Muscle layer of colon (tissue), 2 donors: Measurements from ENCODE around the gene TARDBP.

Experiments
- H3K27ac ChIP-seq: one replicate; pipeline ENCODE4 v1.7.0; 2013; ENCODE audit warnings: low read depth, mild to moderate bottlenecking, low read length, moderate library complexity
- H3K27me3 ChIP-seq, 2 donors: one replicate each; pipeline ENCODE4 v1.7.0; 2013; ENCODE audit warnings: low read length in 2 of 2, mild to moderate bottlenecking in 2 of 2; ENCODE audit not compliant: insufficient read depth in 2 of 2, control insufficient read depth in 1 of 2
- H3K36me3 ChIP-seq: one replicate; pipeline ENCODE4 v1.7.0; 2013; ENCODE audit warnings: mild to moderate bottlenecking, low read length; ENCODE audit not compliant: insufficient read depth
- H3K4me1 ChIP-seq: one replicate; pipeline ENCODE4 v1.7.0; 2013; ENCODE audit warnings: mild to moderate bottlenecking, low read length; ENCODE audit not compliant: insufficient read depth
- H3K4me3 ChIP-seq, 2 donors: one replicate each; pipeline ENCODE4 v1.7.0; 2013; ENCODE audit warnings: low read length in 2 of 2, low read depth in 1 of 2, mild to moderate bottlenecking in 1 of 2, moderate library complexity in 1 of 2
- H3K9ac ChIP-seq: one replicate; pipeline ENCODE4 v1.7.0; 2013; ENCODE audit warnings: low read length
- H3K9me3 ChIP-seq: one replicate; pipeline ENCODE4 v1.7.0; 2013; ENCODE audit warnings: mild to moderate bottlenecking, low read length
- donor health status: abdominal sarcoma.
- donor health status: Adenocarcinoma of cecum.

TARDBP gene

DNA sequence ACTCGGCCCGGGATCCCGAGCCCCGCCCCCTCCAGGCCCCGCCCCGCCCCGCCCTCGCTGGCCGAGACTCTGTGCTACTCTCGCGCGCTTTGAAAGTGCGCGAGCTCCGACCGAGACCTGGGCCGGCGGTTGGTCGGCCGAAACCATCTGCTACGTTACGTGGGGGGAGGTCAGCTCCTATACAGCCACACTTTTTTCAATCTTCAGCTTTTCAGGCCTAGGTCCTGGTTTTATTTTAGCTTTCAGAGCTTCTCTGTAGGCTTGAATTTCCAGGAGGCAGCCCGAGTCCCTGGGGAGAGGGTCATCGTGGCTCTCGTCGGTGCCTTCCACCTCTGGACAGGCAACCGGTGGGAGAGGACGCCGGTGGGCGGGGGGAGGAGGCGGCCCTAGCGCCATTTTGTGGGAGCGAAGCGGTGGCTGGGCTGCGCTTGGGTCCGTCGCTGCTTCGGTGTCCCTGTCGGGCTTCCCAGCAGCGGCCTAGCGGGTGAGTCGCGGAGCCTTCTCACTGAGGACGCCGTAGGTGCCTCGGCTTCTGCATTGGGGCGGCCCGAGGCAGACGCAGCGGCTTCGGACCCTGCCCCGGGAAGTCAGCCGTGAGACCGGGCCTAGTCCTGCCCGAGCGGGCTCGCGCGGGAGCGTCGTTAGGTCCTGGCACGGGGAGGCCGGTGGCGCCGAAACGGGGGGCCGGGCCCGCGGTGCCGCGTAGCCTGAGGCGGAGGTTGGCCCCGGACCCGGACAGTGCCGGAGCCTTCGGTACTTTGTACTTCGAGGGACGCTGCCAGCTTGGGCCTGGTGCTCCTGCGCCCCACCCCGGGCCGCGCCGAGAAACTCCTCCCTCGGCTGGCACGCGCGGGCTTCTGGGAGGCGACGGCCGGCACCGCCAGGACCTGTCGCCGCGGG lies at the start of gene TARDBP:
Gene TARDBP, plus strand, starts transcription at position 395 of the 900 bp plus-strand sequence. CDS start 1,074 bp downstream, outside the sequence.
- no peaks in the 10 kb centered on the region for H3K9me3 ChIP-seq
- H3K9ac ChIP-seq, result peak within 1 kb of the TSS; percentile 99
- peaks cover 19% of the 10 kb centered on the region for H3K4me1 ChIP-seq
- no peaks in the 10 kb centered on the region for H3K27me3 ChIP-seq
- peak within 1 kb of the TSS; percentile 55 to 100 for H3K4me3 ChIP-seq
- peak within 1 kb of the TSS; percentile 98 for H3K27ac ChIP-seq
- peaks cover 33% of the 10 kb centered on the region for H3K36me3 ChIP-seq

DNA sequence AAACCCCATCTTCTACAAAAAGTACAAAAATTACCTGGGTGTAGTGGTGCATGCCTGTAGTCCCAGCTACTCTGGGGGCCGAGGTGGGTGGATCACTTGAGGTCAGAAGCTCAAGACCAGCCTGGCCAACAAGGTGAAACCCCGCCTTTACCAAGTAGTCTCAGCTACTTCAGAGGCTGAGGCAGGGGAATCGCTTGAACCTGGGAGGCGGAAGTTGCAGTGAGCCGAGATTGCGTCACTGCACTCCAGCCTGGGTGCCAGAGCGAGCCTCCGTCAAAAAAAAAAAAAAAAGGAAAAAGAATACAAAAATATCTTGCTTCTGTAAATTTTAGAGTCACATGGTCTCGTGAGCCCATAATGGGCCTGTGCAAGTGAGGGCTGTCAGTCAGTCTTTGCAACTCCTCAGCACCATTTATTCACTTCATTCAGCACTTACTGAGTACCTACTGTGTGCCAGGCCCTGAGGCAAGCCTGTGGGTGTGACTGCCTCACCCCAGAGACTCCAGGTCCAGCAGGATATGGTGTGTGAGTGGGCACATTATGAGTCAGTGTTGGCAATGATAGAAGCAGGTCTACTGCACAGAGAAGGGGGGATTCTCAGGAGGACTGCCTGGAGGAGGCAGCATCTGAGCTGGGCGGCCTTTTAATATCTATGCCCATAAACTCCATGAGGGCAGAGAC lies 46.8 kb upstream of the TARDBP start:
- no peaks in the 10 kb centered on the region for H3K4me1 ChIP-seq
- no peak overlapping the region for H3K9ac ChIP-seq
- no peaks in the 10 kb centered on the region for H3K36me3 ChIP-seq
- no peaks in the 10 kb centered on the region for H3K27me3 ChIP-seq
- H3K4me3 ChIP-seq, result no peak overlapping the region
- no peak overlapping the region for H3K27ac ChIP-seq
- H3K9me3 ChIP-seq, result no peaks in the 10 kb centered on the region

DNA sequence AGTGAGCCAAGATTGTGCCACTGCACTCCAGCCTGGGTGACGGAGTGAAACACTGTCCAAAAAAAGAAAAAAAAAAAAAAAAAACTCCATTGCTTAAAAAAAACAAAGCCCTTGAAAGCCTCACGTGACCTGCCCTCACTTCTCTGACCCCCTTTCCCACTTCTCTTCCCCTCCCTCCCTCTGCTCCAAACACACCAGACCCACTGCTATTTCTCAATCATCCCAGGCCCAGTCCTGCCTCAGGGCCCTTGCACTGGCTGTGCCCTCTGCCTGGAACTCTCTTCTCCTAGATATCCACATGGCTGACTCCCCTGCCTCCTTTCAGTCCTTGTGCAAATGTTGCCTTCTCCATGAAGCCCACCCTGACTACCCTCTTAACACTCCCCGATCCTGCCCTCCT lies 45.4 kb upstream of the TARDBP start:
- Histone ChIP-seq H3K4me3 (no peak overlapping the region), H3K4me1 (no peaks in the 10 kb centered on the region), H3K27ac (no peak overlapping the region), H3K9me3 (no peaks in the 10 kb centered on the region), H3K36me3 (no peaks in the 10 kb centered on the region), H3K27me3 (no peaks in the 10 kb centered on the region), H3K9ac (no peak overlapping the region)

DNA sequence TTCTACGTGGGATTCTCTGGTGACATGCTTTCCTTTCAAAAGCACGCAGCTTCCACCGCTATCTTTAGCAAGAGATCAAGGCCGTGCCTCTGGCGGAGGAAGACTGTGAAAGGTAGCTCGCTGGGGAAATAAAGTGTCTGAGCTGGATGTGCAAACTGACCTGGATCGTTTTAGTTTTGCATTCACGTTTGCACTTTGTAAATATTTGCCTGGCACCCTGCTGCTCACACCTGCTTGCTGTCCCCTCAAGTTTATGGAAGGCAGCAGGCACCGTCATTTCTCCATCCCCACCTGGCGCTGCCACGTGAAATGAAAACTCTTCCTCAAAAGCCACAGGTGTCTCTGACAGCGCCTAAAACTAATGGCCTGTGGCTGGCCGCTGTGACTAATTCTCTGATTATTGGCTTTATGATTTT lies 44.0 kb upstream of the TARDBP start:
- Histone ChIP-seq H3K9me3 (no peaks in the 10 kb centered on the region), H3K4me3 (no peak overlapping the region), H3K36me3 (no peaks in the 10 kb centered on the region), H3K27ac (no peak overlapping the region), H3K9ac (peak overlapping the region; percentile 7), H3K4me1 (no peaks in the 10 kb centered on the region), H3K27me3 (no peaks in the 10 kb centered on the region)

DNA sequence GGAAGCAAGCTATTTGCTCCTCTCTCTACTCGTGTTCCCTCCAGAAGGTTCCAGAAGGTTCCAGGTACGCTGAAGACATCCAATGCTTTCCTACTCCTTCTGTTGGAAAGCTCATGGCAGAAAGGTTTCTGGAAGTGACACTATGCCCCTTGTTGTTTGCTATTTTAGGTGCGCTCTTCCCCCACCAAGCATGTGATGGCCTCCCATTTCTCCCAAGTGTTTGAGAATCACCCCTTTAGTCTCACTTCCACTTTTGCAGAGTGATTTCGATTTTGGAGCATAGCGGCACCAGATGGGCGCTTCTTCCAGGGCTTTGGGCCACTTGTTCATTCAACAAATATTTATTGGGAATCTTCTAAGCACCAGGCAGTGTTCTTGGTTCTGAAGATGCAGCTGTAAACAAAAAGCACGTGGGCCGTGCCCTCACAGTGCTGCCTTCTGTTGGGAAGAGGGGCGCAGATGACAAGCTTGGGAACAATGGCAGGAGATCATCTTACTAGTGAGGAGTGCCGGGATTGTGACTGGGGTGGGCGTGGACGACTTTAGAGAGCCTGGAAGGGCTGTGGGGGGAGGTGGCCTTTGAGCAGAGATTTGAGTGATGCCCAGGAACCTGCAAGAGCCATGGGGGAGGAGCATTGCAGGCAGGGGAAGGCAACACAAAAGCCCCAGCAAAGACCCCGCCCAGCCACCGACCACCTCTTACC lies 43.0 kb upstream of the TARDBP start:
- H3K4me3 ChIP-seq, result no peak overlapping the region
- H3K4me1 ChIP-seq, result no peaks in the 10 kb centered on the region
- no peaks in the 10 kb centered on the region for H3K36me3 ChIP-seq
- H3K27ac ChIP-seq, result no peak overlapping the region
- no peaks in the 10 kb centered on the region for H3K27me3 ChIP-seq
- H3K9ac ChIP-seq, result no peak overlapping the region
- no peaks in the 10 kb centered on the region for H3K9me3 ChIP-seq

DNA sequence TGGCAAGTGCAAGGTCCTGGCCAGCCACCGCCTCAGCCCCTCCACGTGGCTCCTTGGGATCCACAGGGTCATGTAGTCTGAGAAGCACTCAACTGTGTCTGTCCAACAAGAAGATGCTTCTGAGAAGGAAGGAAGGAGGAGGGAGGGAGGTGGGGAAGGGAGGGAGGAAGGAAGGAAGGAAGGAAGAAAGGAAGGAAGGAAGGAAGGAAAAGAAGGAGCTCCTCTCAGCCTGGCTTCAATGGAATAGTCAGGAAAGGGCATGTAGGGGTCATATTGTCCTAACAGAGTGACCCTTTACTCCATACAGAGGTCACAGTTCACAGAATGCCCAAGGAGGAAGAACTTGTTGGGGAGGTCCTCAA lies 42.5 kb upstream of the TARDBP start:
- Histone ChIP-seq H3K4me3 (no peak overlapping the region), H3K27ac (no peak overlapping the region), H3K4me1 (no peaks in the 10 kb centered on the region), H3K9me3 (no peaks in the 10 kb centered on the region), H3K36me3 (no peaks in the 10 kb centered on the region), H3K9ac (no peak overlapping the region), H3K27me3 (no peaks in the 10 kb centered on the region)

DNA sequence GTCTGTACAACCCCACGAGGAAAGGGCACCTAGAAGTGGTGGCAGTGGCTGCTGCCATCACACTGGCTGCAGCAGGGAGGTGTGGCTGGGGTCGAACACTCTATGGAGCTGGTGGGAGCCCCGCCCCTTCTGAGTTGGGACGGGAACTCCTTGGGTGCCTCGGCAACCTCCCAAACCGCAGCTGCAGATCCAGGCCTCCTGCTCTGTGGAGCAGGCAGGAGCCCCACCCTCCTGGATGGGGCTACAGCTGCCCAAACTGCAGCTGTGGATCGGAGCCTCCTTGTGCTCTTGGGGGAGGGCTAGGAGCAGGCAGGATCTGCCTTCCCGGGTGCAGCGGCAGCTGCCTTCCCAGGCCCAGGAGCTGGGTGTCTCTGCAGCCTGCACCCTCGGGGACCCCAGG lies 38.9 kb upstream of the TARDBP start:
- Histone ChIP-seq H3K36me3 (no peaks in the 10 kb centered on the region), H3K27ac (no peak overlapping the region), H3K9ac (no peak overlapping the region), H3K27me3 (no peaks in the 10 kb centered on the region), H3K4me3 (no peak overlapping the region), H3K9me3 (no peaks in the 10 kb centered on the region), H3K4me1 (peaks cover 9% of the 10 kb centered on the region)

DNA sequence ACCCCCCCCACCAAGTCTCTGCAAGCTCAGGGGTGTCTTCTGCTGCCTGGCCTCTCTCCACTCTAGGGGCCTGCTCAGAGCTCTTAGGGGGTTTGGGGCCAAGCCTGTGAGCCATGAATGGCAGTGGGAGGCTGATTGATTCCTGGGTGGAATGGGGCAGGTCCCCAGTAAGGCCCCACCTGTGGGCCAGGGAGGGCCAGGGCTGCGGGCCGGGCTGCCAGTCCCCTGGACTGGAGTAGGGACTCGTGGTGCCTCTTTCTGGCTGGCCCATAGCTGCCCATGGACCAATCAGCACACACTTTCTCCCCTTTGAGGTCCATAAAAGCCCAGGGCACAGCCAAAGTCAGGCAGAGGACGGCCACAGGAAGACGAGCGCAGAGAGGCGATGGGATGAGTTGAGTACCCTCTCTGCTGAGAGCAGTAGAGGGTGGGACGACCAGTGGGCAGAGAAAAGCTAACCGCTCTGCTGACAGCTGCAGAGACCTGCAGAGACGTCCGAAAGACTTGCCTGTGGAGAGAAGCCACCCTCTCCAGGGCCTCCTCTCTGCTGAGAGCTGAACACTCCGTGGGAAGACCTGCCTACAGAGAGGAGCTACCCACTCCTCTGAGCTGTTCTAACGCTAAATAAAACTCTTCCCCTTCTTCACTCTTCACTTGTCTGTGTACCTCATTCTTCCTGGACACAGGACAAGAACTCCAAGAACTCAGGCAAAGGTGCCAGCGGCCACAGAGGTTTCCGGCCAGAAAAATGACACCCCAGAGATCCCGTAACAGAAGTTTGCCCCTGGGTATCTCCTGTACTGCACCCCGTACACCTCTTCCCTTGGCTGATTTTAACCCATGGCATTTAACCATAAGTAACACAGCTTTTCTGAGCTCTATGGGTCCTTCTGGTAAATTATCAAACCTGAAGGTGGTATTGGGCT lies 38.2 kb upstream of the TARDBP start:
- no peak overlapping the region for H3K27ac ChIP-seq
- no peaks in the 10 kb centered on the region for H3K9me3 ChIP-seq
- no peaks in the 10 kb centered on the region for H3K36me3 ChIP-seq
- H3K27me3 ChIP-seq, result no peaks in the 10 kb centered on the region
- no peak overlapping the region for H3K4me3 ChIP-seq
- peaks cover 9% of the 10 kb centered on the region for H3K4me1 ChIP-seq
- no peak overlapping the region for H3K9ac ChIP-seq

DNA sequence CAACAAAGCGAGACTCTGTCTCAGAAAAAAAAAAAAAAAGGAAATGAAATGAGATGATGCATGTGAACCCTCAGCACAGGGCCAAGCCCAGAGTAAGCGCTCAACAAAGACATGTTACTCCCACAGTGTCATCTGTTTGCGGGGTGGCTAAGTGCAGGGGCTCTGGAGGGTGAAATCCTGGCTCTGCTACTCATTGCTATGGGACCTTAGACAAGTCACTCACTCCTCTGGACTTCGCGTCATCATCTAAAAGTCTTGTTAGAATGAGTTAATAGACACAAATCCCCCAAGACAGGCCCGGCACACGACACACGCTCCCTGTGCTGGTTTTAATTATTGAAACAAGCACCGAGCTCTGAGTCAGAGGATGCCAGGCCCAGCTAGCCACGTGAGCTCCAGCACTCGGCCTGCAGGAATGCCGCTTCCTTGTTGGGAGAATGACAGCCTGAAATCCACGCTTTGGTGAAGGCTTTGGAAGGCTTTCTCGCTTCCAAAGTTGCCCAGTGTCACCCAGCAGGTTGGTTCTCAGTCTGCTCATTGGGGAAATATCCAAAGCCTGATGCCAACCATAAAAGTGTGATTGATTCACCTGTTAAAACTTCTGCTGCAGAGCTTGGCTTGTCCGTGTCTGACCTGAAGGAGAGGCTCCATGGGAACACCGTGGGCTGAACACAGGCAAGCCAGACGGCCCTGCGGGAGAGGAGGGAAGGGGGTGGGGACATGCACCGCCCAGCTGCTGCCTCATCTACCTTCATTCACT lies 36.7 kb upstream of the TARDBP start:
- no peak overlapping the region for H3K27ac ChIP-seq
- no peak overlapping the region for H3K9ac ChIP-seq

DNA sequence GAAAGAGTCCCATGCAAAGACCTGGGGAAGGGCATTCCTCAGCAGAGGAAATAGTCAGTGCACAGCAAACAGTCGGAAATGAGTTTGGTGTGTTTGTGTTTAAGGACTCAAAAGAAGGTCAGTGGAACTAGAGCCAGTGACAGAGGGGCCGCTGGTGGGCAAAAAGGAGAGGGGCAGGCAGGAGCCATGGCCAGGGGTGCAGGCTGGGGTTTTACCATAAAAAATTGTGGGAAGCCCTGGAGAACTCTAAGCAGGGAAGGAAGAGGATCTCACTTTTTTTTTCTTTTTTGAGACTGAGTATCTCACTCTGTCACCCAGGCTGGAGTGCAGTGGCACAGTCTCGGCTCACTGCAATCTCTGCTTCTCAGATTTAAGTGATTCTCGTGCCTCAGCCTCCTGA lies 33.7 kb upstream of the TARDBP start:
- H3K36me3 ChIP-seq, result no peaks in the 10 kb centered on the region
- no peaks in the 10 kb centered on the region for H3K9me3 ChIP-seq
- H3K9ac ChIP-seq, result no peak overlapping the region
- peaks cover 23% of the 10 kb centered on the region for H3K4me1 ChIP-seq
- no peak overlapping the region for H3K27ac ChIP-seq
- no peaks in the 10 kb centered on the region for H3K27me3 ChIP-seq
- H3K4me3 ChIP-seq, result no peak overlapping the region

More for the DNA sequence above, 36.7 kb upstream of the TARDBP start:
- Histone ChIP-seq H3K4me3 (no peak overlapping the region), H3K9me3 (no peaks in the 10 kb centered on the region), H3K4me1 (peaks cover 20% of the 10 kb centered on the region), H3K27me3 (no peaks in the 10 kb centered on the region), H3K36me3 (no peaks in the 10 kb centered on the region)
